MM.1S (cell line): ENCODE measurements around the gene CDCA4.

Experiments
- DNase-seq: peaks from one replicate; pipeline ENCODE4 v3.0.0-alpha.2; 2015
- H2AFZ ChIP-seq: fragments of 300-600 bp; sonication (generic); 2 replicates; pipeline ENCODE4 v1.6.0; 2016; ENCODE audit warnings: antibody characterized with exemption, low read length
- H3F3A ChIP-seq: fragments of 300-600 bp; sonication (generic); 2 replicates; pipeline ENCODE4 v1.6.1; 2016; ENCODE audit warnings: mild to moderate bottlenecking, antibody characterized with exemption, low read length, moderate library complexity, mixed read lengths; ENCODE audit not compliant: insufficient read depth
- H3K27ac ChIP-seq: fragments of 300-600 bp; sonication (generic); 2 replicates; pipeline ENCODE4 v1.5.1; 2016; ENCODE audit warnings: mild to moderate bottlenecking, low read length
- H3K27me3 ChIP-seq: fragments of 300-600 bp; sonication (generic); replicated peaks from 2 replicates; pipeline ENCODE4 v1.6.0; 2016; ENCODE audit warnings: low read length; ENCODE audit not compliant: insufficient read depth
- H3K36me3 ChIP-seq: fragments of 300-600 bp; sonication (generic); replicated peaks from 2 replicates; pipeline ENCODE4 v1.6.1; 2016; ENCODE audit warnings: mild to moderate bottlenecking, low read length, mixed read lengths; ENCODE audit not compliant: insufficient read depth
- H3K4me1 ChIP-seq: fragments of 300-600 bp; sonication (generic); 2 replicates; pipeline ENCODE4 v1.6.1; 2016; ENCODE audit warnings: low read length, mixed read lengths
- H3K4me2 ChIP-seq: fragments of 300-600 bp; sonication (generic); 2 replicates; pipeline ENCODE4 v1.6.0; 2016; ENCODE audit warnings: low read depth, low read length
- H3K4me3 ChIP-seq: fragments of 300-600 bp; sonication (generic); 2 replicates; pipeline ENCODE4 v1.5.1; 2016; ENCODE audit warnings: low read length, mixed read lengths
- H3K79me2 ChIP-seq: fragments of 300-600 bp; sonication (generic); 2 replicates; pipeline ENCODE4 v1.6.1; 2016; ENCODE audit warnings: mixed run types, low read length, mixed read lengths
- H3K9ac ChIP-seq: fragments of 300-600 bp; sonication (generic); 2 replicates; pipeline ENCODE4 v1.6.1; 2016; ENCODE audit warnings: low read length, mixed read lengths
- H3K9me2 ChIP-seq: fragments of 300-600 bp; sonication (generic); replicated peaks from 2 replicates; pipeline ENCODE4 v1.6.1; 2016; ENCODE audit warnings: mild to moderate bottlenecking, low read length, mixed read lengths; ENCODE audit not compliant: insufficient read depth
- H3K9me3 ChIP-seq: fragments of 300-600 bp; sonication (generic); replicated peaks from 2 replicates; pipeline ENCODE4 v1.6.1; 2016; ENCODE audit warnings: mild to moderate bottlenecking, low read length, mixed read lengths; ENCODE audit not compliant: insufficient read depth
- H4K20me1 ChIP-seq: fragments of 300-600 bp; sonication (generic); 2 replicates; pipeline ENCODE4 v1.6.1; 2016; ENCODE audit warnings: mild to moderate bottlenecking, low read length, moderate library complexity, mixed read lengths; ENCODE audit not compliant: insufficient read depth
- EZH2 ChIP-seq: fragments of 300-600 bp; sonication (generic); optimal IDR thresholded peaks from 2 replicates; pipeline ENCODE3; 2017; ENCODE audit warnings: low read depth, mild to moderate bottlenecking, antibody characterized with exemption, low read length, mixed read lengths
- EZH2phosphoT487 ChIP-seq: fragments of 300-600 bp; sonication (generic); IDR thresholded peaks from 2 replicates; pipeline ENCODE4 v1.6.1; 2018; ENCODE audit warnings: antibody characterized with exemption, low read length
- TF ChIP-seq, protein P1 (sequence below): fragments of 300-600 bp; sonication (generic); IDR thresholded peaks from 2 replicates; pipeline ENCODE4 v1.5.1; 2016; ENCODE audit warnings: antibody characterized with exemption, low read length, mixed read lengths

CDCA4 gene

GRCh38 chr14:105066240-105067071 is 45.6 kb upstream of the CDCA4 start:
- Histone ChIP-seq H3K9ac (no peak overlapping the region), H3K9me3 (no peaks in the 10 kb centered on the region), H3K27ac (peak overlapping the region; percentile 81; the same call in 1 of the 2 replicates), H3K79me2 (peaks cover 21% of the 10 kb centered on the region), H3K4me3 (no peak overlapping the region), H3K9me2 (no peaks in the 10 kb centered on the region), H2AFZ (no peak overlapping the region), H3K36me3 (no peaks in the 10 kb centered on the region), H3K27me3 (peaks cover 4% of the 10 kb centered on the region; the same call in 1 of the 2 replicates), H3F3A (no peaks in the 10 kb centered on the region), H3K4me1 (peaks cover 26% of the 10 kb centered on the region), H3K4me2 (peak overlapping the region; percentile 54), H4K20me1 (no peaks in the 10 kb centered on the region)
- DNase-seq: no peak
- no peak for TF ChIP-seq EZH2phosphoT487
- TF ChIP-seq, protein P1, sequence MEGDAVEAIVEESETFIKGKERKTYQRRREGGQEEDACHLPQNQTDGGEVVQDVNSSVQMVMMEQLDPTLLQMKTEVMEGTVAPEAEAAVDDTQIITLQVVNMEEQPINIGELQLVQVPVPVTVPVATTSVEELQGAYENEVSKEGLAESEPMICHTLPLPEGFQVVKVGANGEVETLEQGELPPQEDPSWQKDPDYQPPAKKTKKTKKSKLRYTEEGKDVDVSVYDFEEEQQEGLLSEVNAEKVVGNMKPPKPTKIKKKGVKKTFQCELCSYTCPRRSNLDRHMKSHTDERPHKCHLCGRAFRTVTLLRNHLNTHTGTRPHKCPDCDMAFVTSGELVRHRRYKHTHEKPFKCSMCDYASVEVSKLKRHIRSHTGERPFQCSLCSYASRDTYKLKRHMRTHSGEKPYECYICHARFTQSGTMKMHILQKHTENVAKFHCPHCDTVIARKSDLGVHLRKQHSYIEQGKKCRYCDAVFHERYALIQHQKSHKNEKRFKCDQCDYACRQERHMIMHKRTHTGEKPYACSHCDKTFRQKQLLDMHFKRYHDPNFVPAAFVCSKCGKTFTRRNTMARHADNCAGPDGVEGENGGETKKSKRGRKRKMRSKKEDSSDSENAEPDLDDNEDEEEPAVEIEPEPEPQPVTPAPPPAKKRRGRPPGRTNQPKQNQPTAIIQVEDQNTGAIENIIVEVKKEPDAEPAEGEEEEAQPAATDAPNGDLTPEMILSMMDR: no peak
- TF ChIP-seq EZH2: no peak

GRCh38 chr14:105065280-105066228 is 44.7 kb upstream of the CDCA4 start, which contains the start of gene GPR132:
Gene GPR132, minus strand, starts transcription at chr14:105065430. Its CDS starts 10,010 bp downstream, at chr14:105055420.
- peak within 1 kb of the TSS; percentile 54 for H3K4me2 ChIP-seq
- H3K4me3 ChIP-seq: peak within 1 kb of the TSS; percentile 62
- H3K79me2 ChIP-seq: peaks cover 24% of the 10 kb centered on the region
- no peaks in the 10 kb centered on the region for H3K9me2 ChIP-seq
- DNase-seq: peak; percentile 84
- peak within 1 kb of the TSS; percentile 81 for H3K27ac ChIP-seq
- H4K20me1 ChIP-seq: no peaks in the 10 kb centered on the region
- no peaks in the 10 kb centered on the region for H3K27me3 ChIP-seq
- TF ChIP-seq, protein P1: no peak
- TF ChIP-seq EZH2: no peak
- no peak for TF ChIP-seq EZH2phosphoT487
- H3K9ac ChIP-seq: peak within 1 kb of the TSS; percentile 84
- peaks cover 26% of the 10 kb centered on the region for H3K4me1 ChIP-seq
- 0 out of 2 replicates have a peak within 1 kb of the TSS, but pooled peaks have one; percentile 27 for H2AFZ ChIP-seq
- no peaks in the 10 kb centered on the region for H3F3A ChIP-seq
- H3K9me3 ChIP-seq: no peaks in the 10 kb centered on the region
- H3K36me3 ChIP-seq: no peaks in the 10 kb centered on the region

DNA sequence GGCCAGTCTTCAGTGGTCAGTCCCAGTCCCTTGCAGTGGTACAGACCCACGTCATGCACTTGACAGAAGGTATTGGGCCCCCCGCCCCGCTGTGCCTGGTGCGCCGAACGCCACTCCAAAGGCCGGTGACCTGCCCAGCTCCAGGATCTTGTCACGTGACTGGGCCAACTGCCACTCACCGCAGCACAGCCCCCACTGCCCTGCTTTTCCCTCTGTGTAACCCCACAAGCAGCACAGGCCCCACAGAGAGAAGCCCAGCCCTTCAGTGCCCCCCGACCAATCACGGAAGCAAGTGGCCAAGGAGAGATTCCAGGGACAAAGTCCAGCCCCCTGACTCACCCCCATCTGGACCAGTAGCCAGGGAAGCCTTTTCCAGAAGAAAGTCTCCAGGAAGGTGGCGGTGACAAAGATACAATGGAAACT is 43.8 kb upstream of the CDCA4 start:
- peaks cover 25% of the 10 kb centered on the region for H3K79me2 ChIP-seq
- peak overlapping the region; percentile 54; the same call in 1 of the 2 replicates for H3K4me2 ChIP-seq
- H3K36me3 ChIP-seq: no peaks in the 10 kb centered on the region
- no peaks in the 10 kb centered on the region for H3K9me3 ChIP-seq
- H3F3A ChIP-seq: no peaks in the 10 kb centered on the region
- peaks cover 26% of the 10 kb centered on the region for H3K4me1 ChIP-seq
- H3K9me2 ChIP-seq: no peaks in the 10 kb centered on the region
- no peak overlapping the region for H2AFZ ChIP-seq
- no peaks in the 10 kb centered on the region for H4K20me1 ChIP-seq
- H3K27ac ChIP-seq: peak overlapping the region; percentile 81
- peak; percentile 30 for DNase-seq
- no peak for TF ChIP-seq EZH2
- TF ChIP-seq, protein P1: no peak
- TF ChIP-seq EZH2phosphoT487: no peak
- peak overlapping the region; percentile 62 for H3K4me3 ChIP-seq
- H3K27me3 ChIP-seq: no peaks in the 10 kb centered on the region
- peak overlapping the region; percentile 84 for H3K9ac ChIP-seq
